MM.1S (cell line): ENCODE data around the gene FKBP15.

Experiments
- CTCF ChIP-seq: fragments of 300-600 bp; sonication (generic); IDR thresholded peaks from 2 replicates; pipeline ENCODE4 v1.5.1; 2016; ENCODE audit warnings: antibody characterized with exemption, low read length, mixed read lengths
- EZH2 ChIP-seq: fragments of 300-600 bp; sonication (generic); optimal IDR thresholded peaks from 2 replicates; pipeline ENCODE3; 2017; ENCODE audit warnings: low read depth, mild to moderate bottlenecking, antibody characterized with exemption, low read length, mixed read lengths

- no peak for TF ChIP-seq CTCF
- TF ChIP-seq EZH2, result no peak
Measured at GRCh38 chr9:113237026-113237425, 15.9 kb upstream of the FKBP15 start.
